GM10248 (cell line): Measurements from ENCODE around the gene AFAP1.

Source experiments
- CTCF ChIA-PET: fragments of 300-600 bp; sonication (Branson Sonifier 250); formaldehyde crosslinking; extraction: SDS; loops from one replicate; lab custom pipeline; 2021; ENCODE audit warnings: antibody characterized with exemption; lab: Yijun Ruan, JAX
- POLR2A ChIA-PET: fragments of 350-650 bp; sonication (Branson Sonifier 250); formaldehyde crosslinking; extraction: SDS; loops from one replicate; lab custom pipeline; 2020; ENCODE audit warnings: antibody characterized with exemption; lab: Yijun Ruan, JAX
- DNase-seq: peaks from one replicate; pipeline ENCODE4 v3.0.0; 2012; ENCODE audit errors: extremely low spot score
- TF ChIP-seq, protein P1 (sequence below): IDR thresholded peaks from 2 replicates; pipeline ENCODE4 v1.5.1; 2012; ENCODE audit warnings: mild to moderate bottlenecking, low read depth; ENCODE audit errors: extremely low read depth, missing control alignments, control extremely low read depth

The AFAP1 gene

DNA sequence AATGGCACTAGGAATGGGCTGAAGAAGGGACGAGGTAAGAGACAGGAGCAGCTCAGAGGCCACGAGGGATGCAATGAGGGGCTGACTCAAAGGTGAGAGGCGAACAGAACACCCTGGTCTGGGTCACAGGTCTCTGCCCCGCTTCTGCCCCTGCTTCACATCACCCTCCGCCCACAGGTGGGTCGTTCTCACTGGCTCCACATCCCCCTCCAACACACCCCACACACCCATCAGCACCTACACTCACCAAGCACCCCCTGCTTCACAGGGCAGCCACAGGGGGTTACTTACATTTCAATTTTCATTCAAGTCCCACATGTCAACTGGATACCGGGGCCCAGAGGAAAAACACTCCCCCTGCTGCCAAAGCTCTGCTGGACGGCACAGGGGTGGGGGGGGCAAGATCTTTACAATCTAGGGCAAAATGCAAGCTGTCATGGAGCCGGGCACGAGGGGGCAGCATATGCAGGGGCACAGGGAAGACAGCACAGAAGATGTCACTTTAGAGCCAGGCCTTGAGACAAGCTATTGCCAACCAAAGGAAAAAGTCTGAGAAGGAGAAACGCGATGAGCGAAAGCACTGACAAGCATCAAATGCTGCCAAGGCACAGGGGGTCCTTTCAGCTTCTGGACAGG, 94.0 kb downstream of the AFAP1 start:
- no peak for DNase-seq
- POLR2A ChIA-PET, result no interaction called here
- CTCF ChIA-PET, result interaction anchor here (1.1 to 3.5 kb wide), 10 partner anchors 9 to 142 kb away, joined by 3 to 59 read pairs (median 8); no protein-coding TSS in a partner anchor
- TF ChIP-seq, protein P1, sequence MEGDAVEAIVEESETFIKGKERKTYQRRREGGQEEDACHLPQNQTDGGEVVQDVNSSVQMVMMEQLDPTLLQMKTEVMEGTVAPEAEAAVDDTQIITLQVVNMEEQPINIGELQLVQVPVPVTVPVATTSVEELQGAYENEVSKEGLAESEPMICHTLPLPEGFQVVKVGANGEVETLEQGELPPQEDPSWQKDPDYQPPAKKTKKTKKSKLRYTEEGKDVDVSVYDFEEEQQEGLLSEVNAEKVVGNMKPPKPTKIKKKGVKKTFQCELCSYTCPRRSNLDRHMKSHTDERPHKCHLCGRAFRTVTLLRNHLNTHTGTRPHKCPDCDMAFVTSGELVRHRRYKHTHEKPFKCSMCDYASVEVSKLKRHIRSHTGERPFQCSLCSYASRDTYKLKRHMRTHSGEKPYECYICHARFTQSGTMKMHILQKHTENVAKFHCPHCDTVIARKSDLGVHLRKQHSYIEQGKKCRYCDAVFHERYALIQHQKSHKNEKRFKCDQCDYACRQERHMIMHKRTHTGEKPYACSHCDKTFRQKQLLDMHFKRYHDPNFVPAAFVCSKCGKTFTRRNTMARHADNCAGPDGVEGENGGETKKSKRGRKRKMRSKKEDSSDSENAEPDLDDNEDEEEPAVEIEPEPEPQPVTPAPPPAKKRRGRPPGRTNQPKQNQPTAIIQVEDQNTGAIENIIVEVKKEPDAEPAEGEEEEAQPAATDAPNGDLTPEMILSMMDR, result no peak

DNA sequence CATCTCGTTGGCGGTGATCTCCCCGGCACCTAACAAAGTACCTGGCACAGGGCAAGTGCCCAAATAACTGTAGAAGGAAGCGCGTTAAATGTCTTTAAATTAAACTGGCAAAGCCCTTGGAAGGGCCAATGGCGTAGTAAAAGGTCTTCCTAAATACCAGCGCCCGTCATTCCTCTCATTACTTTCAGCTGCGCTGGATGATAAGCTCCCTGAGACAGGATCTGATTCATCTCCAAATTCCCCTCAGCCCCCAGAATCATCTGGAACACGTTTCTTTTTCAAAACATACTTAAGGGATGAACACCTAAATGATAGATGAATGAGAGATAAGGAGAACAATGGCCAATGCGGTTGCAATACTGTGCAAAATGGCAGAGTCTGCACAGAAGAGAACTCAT, 95.1 kb downstream of the AFAP1 start:
- ChIA-PET CTCF (interaction anchor here (0.9 to 3.5 kb wide), 22 partner anchors 8 to 143 kb away, joined by 3 to 59 read pairs (median 6); no protein-coding TSS in a partner anchor), POLR2A (no interaction called here)
- TF ChIP-seq, protein P1, result no peak
- DNase-seq, result no peak

DNA sequence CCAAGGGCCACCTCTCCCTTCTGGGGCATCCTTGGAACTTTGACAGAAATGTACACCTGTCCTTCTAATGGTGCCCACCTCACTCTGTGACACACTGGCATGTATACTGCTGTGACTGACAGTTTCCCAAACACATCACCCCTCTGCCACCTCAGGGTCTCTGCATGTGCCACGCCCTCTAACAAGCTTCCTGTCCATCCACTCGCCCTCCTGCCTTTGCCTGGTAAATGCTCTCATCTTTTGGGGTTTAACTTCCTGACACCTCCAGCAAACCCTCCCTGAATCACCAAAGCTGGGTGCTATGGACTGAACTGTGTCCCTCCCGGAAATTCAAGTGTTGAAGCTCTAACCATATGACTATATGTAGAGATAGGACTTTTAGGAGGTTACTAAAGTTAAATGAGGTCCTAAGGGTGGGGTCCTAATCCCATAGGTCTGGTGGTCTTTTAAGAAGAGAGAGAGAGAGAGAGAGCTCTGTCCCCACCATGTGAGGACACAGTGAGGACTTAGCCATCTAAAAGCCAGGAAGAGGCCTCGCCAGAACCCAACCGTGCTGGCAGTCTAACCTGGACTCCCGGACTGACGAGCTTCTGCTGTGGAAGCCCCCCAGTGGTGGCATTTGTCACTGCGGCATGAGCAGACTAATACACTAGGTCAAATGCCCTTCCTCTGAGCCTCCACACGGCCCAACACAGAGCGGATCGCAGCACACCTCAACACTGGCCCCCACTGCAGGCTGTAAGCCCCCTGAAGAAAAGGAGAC, 95.6 kb downstream of the AFAP1 start:
- TF ChIP-seq, protein P1, result peak; percentile 56
- CTCF ChIA-PET, result interaction anchor here (0.7 to 3.5 kb wide), 26 partner anchors 8 to 144 kb away, joined by 3 to 59 read pairs (median 4); no protein-coding TSS in a partner anchor
- POLR2A ChIA-PET, result no interaction called here
- DNase-seq, result peak; percentile 65

DNA sequence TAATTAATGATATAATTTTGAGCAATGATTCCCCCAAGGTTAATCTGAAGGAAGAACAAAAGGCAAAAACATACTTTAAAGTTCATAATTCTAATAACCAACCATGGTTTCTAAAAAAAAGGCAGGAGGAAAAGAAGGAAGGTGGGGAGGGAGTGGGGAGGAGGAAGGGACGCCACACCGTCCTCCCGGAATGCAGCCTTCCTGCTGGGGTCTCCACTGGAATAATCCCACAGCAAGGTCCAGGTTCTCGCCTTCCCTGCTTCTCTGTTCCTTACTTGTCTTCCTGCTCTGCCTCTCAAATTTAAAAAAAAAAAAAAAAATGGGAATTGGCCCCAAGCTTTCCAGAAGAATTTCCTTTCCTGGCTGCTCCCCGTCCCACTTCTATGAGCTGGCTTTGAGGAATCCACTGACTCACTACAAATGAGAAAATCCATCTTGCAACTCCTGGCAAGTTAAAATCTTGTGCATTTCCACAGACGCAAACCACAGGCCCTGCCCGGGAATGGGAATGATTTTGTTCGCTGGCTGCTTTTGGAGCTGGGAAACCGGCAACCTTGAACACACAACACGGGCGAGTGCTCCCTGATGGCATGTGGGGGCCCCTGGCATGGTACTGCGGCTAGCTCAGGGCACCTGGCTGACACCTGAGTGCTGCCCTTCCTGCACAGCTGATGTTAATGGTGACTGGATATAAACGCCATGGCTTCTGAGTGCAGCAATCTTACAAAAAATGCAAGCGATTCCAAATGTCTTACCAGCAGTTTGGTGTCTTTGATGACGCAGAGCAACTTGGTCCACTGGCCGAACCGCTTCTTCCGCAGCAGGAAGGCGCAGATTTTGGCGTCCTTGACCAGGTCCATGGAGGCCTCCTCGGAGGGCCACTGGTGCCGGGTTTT, 97.0 kb downstream of the AFAP1 start:
- CTCF ChIA-PET, result interaction anchor here (0.8 to 1.9 kb wide), 4 partner anchors 27 to 44 kb away, joined by 3 to 5 read pairs (median 4); no protein-coding TSS in a partner anchor
- DNase-seq, result no peak
- TF ChIP-seq, protein P1, result no peak
- POLR2A ChIA-PET, result interaction anchor here (0.6 kb wide), 1 partner anchor 38 kb away, joined by 3 read pairs; no protein-coding TSS in a partner anchor

DNA sequence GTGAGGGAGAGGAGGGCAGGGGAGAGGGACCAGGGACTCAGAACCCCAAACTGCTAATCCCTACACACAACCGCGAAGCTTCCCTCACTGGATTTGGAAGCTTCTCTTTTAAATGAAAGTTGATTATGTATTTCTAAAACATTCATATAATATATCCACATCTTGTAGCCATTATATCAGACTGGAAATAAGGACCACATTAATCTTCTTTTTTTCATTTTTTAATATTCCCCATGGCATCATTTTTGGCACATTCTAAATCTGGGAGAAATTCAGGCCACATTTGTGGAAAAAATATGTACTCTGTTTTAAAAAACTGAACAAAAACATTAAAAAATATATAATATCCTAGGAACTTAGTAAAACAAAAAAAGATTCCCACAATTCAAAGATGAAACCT, 97.8 kb downstream of the AFAP1 start:
- CTCF ChIA-PET, result interaction anchor here (0.9 to 1.9 kb wide), 6 partner anchors 10 to 43 kb away, joined by 3 to 5 read pairs (median 4); no protein-coding TSS in a partner anchor
- DNase-seq, result no peak
- TF ChIP-seq, protein P1, result no peak
- POLR2A ChIA-PET, result no interaction called here
